ENCODE results near the gene PIF1. TPM values are rescaled to one million over a fixed set of nuclear protein-coding genes. Genes with fewer than 3 reads are reported as not detected.

PIF1 gene, protein sequence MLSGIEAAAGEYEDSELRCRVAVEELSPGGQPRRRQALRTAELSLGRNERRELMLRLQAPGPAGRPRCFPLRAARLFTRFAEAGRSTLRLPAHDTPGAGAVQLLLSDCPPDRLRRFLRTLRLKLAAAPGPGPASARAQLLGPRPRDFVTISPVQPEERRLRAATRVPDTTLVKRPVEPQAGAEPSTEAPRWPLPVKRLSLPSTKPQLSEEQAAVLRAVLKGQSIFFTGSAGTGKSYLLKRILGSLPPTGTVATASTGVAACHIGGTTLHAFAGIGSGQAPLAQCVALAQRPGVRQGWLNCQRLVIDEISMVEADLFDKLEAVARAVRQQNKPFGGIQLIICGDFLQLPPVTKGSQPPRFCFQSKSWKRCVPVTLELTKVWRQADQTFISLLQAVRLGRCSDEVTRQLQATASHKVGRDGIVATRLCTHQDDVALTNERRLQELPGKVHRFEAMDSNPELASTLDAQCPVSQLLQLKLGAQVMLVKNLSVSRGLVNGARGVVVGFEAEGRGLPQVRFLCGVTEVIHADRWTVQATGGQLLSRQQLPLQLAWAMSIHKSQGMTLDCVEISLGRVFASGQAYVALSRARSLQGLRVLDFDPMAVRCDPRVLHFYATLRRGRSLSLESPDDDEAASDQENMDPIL
- 5.8 and 8.5 TPM in 2 replicates for total RNA-seq

DNA sequence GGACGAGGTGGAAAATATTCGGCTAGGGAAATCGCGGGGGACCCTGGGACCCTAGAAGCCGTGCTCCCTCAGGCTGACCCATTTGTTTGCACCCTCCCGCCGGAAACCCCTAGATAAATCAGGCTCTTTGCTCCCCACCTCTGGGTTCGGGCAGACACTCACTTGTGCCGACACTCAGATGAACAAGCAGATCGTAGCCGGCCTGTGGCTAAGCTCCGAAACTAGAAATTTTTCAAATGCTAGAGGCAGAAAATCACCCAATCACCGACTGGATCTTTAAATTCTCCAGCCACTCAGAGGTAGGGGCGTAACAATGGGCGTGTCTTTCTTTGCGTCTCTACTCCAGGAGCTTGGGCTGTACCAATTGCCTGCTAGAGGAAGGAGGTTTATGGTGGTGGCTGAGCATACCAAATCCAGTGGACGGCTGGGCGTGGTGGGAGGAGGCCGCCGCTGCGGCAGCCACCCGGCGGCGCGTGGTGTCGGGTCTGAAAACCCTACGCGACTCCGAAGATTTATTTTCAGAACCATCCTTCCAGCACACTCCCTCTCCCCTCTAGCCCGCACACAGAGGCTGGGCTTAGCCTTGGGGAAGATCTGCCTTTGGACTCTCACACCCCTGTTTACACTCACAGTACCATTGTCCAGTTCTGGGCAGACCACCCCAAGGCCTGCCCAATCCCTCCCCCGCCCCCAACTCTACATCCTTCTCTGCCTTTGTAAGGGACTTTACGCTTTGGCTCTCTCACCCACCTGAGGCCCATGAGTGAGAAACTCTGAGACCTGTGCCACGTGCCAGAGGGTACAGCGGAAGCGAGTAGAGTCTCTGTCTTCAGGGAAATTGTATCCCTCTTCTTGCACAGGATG, at the start of gene PIF1:
Gene PIF1, minus strand, starts transcription at position 217 of the 864 bp plus-strand sequence. CDS start 1,312 bp downstream, outside the sequence.

DNA sequence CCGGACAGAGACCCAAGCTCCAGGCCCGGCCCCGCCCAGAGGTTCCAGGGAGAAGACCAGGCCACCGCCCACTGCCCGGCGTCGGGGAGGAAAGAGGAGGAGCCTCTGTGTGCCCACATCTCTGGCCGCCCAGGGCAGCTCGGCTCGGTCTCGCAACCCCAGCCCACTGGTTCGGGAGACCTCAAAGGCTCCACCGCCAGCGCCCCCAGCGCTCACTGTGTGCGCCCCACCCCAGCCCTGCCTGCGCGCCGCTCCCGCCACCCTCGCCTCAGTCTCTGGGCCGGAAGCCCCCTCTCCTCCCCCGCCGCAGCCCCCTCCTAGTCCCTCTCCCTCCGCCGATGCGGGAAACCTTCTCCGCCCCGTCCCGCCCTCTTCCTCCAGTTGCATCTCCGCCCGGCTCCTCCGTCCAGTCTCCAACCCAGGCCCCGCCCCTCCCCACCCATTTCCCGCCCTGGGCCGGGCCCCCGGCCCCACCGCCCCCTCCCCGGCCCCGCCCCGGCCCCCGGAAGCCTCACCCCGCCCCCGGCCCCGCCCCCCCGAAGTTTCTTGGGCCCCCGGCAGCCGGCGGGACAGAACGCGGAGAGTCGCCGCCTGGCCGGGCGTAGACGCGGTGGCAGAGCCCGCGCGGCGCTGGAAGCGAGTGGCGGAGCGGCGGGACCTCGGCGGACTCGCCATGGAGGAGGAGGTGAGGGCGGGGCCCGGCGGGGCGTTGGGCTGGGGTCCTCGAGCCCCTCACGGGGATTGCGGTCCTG, 16.1 kb upstream of the PIF1 start, which contains the start of gene PLEKHO2:
Gene PLEKHO2, plus strand, starts transcription at position 572 of the 752 bp plus-strand sequence. Its CDS starts 102 bp downstream, at position 674.

DNA sequence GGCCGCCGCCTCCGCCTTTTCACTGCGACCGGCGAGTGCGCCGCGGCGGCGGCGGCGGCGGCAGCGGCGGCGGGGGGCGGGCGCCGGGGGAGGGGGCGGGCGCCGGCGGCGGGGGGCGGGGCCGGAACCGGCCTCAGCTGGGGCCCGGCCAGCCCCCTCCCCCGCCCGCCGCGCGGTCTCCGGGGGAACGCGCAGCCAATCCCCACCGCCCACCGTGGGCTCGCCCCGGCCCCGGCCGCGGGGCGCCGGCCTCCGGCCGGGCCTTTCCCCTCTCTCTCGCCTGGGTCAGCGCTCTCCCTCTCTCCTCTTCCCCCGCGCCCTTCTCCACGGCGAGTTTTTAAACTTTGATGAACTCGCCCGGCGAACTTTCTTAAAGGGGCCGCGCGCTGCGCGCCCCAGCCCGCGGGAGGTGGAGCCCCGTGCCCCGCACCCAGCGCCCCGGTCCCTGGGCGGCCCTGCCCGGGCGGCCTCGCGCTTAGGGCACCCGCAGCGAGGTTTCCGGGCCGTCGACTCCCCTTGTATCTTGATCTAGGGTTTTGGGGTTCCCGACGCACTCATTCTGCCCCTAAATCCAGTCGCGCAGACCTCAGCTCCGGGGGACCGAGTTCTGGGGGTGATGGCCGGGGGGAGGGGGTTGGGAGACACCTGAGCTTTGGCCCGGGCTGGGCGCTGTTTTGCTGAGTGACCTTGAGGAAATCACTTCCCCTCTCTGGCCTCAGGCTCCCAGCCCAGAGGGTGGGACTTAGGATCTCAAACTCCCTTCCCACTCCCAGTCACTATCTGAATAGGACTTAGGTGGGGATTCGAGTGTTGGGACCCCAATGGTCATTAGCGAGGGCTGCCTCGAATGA, 49.7 kb downstream of the PIF1 start, which contains the start of gene RBPMS2:
Gene RBPMS2, minus strand, starts transcription at position 39 of the 851 bp plus-strand sequence. CDS start 270 bp downstream, outside the sequence.

Other genes with a start within 250 kb of the PIF1 start
- gene RBPMS2, start 50.1 kb downstream of the PIF1 start, total RNA-seq, result under 0.01 TPM in 1 of 2 replicates, not detected in the other
- 25.1 and 27.1 TPM in 2 replicates for gene PLEKHO2, start 16.3 kb upstream of the PIF1 start, total RNA-seq
- gene ANKDD1A, start 86.3 kb upstream of the PIF1 start, total RNA-seq, result 2.3 and 5.4 TPM in 2 replicates
- 45.3 and 48.9 TPM in 2 replicates for gene SPG21, start 164.3 kb upstream of the PIF1 start, total RNA-seq
- 19.0 and 20.9 TPM in 2 replicates for gene MTFMT, start 204.0 kb upstream of the PIF1 start, total RNA-seq
- gene SLC51B, start 219.7 kb upstream of the PIF1 start, total RNA-seq, result not detected in 2 replicates
- gene RASL12, start 242.3 kb upstream of the PIF1 start, total RNA-seq, result 3.1 and 4.2 TPM in 2 replicates

All from cardiac atrium fibroblast (primary cell).